ENCODE measurements around the gene ZNF432. TPM values are rescaled to one million over a fixed set of nuclear protein-coding genes. Genes with fewer than 3 reads are reported as not detected.

The ZNF432 gene
- total and polyA plus RNA-seq, 2 of the 13 experiments (the other 11 are each of a cell fraction or from before 2014, with no cell fraction given): 4.1 to 8.7 TPM

DNA sequence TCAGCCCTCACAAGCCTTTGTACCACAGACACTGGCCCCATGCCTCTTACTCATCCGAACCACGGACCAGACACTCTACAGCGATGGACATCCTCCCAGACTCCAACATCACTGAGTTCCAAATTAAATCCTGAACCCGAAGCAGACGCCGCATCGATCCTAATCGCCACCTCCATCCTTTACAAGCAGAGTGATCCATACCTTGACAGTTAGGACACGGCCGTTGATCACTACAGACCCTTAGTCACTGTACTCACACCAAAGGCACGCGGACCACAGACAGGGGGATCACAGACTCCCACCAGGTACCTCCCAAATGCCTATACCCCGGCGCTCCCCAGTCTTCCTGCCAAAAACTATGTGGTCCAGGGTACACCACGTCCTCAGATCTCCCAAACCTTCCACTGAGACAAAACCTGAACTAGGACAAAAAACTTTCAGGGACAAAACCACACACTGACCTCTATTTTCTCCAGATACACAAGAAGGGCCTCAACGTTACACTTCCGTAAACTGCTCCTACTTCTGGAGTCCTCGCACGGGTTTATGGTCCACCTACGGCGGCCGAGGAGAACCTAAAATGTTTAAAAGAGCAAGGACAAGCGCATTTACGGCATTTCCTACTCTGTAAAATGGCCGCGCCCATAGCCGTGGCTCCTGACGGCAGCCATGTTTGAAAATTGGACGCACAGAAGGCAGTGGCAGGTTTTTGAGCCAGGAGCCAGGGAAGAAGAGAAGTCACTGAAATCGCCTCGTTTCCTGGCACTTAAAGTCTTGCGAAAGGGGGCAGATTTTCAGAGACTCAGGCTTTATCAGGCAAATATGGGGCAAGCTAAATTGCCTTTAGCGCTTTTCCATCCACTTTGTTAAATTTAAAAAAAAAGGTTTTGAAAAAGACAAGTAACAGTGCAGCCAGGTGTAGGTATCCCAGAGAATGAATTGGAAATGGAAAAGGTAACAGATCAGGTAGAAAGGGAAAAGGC, 62.0 kb downstream of the ZNF432 start, which contains the start of gene ZNF350 (continued):
- TF ChIP-seq PAWR (CRISPR knock-in tag; IDR thresholded peaks at IDR 0.05; ENCODE audit: borderline replicate concordance) (no peak), SRSF1 (optimal IDR thresholded peaks at IDR 0.05; ENCODE audit: low read depth, low read length) (no peak), HOXA9 (CRISPR knock-in tag; IDR thresholded peaks at IDR 0.05; ENCODE audit: borderline replicate concordance) (no peak), ZNF556 (CRISPR knock-in tag; IDR thresholded peaks at IDR 0.05; ENCODE audit: borderline replicate concordance) (no peak), XRCC5 (optimal IDR thresholded peaks at IDR 0.05; ENCODE audit: low read length) (peak; percentile 94), RORA (CRISPR knock-in tag; IDR thresholded peaks at IDR 0.05) (no peak), BHLHE40 (IDR thresholded peaks at IDR 0.05; ENCODE audit: low read length) (peak; percentile 46; the same call in 1 of the 2 replicates), ZNF816 (CRISPR knock-in tag; IDR thresholded peaks at IDR 0.05; ENCODE audit: borderline replicate concordance) (no peak), ZNF451 (CRISPR knock-in tag; IDR thresholded peaks at IDR 0.05) (no peak), NFYB (CRISPR knock-in tag; IDR thresholded peaks at IDR 0.05) (peak; percentile 45; the same call in 1 of the 2 replicates), JDP2 (CRISPR knock-in tag; IDR thresholded peaks at IDR 0.05; ENCODE audit: borderline replicate concordance) (no peak), ZNF558 (CRISPR knock-in tag; IDR thresholded peaks at IDR 0.05; ENCODE audit: borderline replicate concordance) (no peak), NFKBIZ (CRISPR knock-in tag; IDR thresholded peaks at IDR 0.05) (peak; percentile 63; the same call in 1 of the 2 replicates), SMAD1 (CRISPR knock-in tag; IDR thresholded peaks at IDR 0.05; ENCODE audit: borderline replicate concordance, low read depth) (no peak)
- TF ChIP-seq, protein P1, sequence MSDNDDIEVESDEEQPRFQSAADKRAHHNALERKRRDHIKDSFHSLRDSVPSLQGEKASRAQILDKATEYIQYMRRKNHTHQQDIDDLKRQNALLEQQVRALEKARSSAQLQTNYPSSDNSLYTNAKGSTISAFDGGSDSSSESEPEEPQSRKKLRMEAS (IDR thresholded peaks at IDR 0.05): peak; percentile 71; the same call in 1 of the 2 replicates
- TF ChIP-seq, protein P2, sequence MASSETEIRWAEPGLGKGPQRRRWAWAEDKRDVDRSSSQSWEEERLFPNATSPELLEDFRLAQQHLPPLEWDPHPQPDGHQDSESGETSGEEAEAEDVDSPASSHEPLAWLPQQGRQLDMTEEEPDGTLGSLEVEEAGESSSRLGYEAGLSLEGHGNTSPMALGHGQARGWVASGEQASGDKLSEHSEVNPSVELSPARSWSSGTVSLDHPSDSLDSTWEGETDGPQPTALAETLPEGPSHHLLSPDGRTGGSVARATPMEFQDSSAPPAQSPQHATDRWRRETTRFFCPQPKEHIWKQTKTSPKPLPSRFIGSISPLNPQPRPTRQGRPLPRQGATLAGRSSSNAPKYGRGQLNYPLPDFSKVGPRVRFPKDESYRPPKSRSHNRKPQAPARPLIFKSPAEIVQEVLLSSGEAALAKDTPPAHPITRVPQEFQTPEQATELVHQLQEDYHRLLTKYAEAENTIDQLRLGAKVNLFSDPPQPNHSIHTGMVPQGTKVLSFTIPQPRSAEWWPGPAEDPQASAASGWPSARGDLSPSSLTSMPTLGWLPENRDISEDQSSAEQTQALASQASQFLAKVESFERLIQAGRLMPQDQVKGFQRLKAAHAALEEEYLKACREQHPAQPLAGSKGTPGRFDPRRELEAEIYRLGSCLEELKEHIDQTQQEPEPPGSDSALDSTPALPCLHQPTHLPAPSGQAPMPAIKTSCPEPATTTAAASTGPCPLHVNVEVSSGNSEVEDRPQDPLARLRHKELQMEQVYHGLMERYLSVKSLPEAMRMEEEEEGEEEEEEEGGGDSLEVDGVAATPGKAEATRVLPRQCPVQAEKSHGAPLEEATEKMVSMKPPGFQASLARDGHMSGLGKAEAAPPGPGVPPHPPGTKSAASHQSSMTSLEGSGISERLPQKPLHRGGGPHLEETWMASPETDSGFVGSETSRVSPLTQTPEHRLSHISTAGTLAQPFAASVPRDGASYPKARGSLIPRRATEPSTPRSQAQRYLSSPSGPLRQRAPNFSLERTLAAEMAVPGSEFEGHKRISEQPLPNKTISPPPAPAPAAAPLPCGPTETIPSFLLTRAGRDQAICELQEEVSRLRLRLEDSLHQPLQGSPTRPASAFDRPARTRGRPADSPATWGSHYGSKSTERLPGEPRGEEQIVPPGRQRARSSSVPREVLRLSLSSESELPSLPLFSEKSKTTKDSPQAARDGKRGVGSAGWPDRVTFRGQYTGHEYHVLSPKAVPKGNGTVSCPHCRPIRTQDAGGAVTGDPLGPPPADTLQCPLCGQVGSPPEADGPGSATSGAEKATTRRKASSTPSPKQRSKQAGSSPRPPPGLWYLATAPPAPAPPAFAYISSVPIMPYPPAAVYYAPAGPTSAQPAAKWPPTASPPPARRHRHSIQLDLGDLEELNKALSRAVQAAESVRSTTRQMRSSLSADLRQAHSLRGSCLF (CRISPR knock-in tag; IDR thresholded peaks at IDR 0.05; ENCODE audit: borderline replicate concordance): no peak
- TF ChIP-seq, protein P3, sequence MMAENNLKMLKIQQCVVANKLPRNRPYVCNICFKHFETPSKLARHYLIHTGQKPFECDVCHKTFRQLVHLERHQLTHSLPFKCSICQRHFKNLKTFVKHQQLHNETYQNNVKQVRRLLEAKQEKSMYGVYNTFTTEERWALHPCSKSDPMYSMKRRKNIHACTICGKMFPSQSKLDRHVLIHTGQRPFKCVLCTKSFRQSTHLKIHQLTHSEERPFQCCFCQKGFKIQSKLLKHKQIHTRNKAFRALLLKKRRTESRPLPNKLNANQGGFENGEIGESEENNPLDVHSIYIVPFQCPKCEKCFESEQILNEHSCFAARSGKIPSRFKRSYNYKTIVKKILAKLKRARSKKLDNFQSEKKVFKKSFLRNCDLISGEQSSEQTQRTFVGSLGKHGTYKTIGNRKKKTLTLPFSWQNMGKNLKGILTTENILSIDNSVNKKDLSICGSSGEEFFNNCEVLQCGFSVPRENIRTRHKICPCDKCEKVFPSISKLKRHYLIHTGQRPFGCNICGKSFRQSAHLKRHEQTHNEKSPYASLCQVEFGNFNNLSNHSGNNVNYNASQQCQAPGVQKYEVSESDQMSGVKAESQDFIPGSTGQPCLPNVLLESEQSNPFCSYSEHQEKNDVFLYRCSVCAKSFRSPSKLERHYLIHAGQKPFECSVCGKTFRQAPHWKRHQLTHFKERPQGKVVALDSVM (CRISPR knock-in tag; IDR thresholded peaks at IDR 0.05): no peak
- TF ChIP-seq, protein P4, sequence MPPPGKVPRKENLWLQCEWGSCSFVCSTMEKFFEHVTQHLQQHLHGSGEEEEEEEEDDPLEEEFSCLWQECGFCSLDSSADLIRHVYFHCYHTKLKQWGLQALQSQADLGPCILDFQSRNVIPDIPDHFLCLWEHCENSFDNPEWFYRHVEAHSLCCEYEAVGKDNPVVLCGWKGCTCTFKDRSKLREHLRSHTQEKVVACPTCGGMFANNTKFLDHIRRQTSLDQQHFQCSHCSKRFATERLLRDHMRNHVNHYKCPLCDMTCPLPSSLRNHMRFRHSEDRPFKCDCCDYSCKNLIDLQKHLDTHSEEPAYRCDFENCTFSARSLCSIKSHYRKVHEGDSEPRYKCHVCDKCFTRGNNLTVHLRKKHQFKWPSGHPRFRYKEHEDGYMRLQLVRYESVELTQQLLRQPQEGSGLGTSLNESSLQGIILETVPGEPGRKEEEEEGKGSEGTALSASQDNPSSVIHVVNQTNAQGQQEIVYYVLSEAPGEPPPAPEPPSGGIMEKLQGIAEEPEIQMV (CRISPR knock-in tag; IDR thresholded peaks at IDR 0.05; ENCODE audit: low read depth): no peak
